Activated CD8-positive, alpha-beta T cell treated with anti-CD3 and anti-CD28 coated beads for 36 hours (primary cell): Measurements from ENCODE around the gene NAPG. TPM values are rescaled to one million over a fixed set of nuclear protein-coding genes. Genes with fewer than 3 reads are reported as not detected.
A peak's percentile ranks its signal among the peaks of the same experiment; 100 is the strongest.

Experiments used
- ATAC-seq: fragments of 200-7000 bp; cut with Tn5 transposase; one replicate; pipeline ENCODE4 v1.10.0; 2021; ENCODE audit warnings: mild to moderate bottlenecking, moderate library complexity
- CTCF ChIA-PET: fragments of 350-600 bp; sonication (Branson Sonifier 250); formaldehyde crosslinking; loops from one replicate; lab custom pipeline; 2021; ENCODE audit warnings: antibody characterized with exemption; lab: Charles Lee
- POLR2A ChIA-PET: fragments of 350-600 bp; sonication (Branson Sonifier 250); formaldehyde crosslinking; loops from one replicate; lab custom pipeline; 2021; ENCODE audit warnings: antibody characterized with exemption; lab: Charles Lee
- DNase-seq: peaks from one replicate; pipeline ENCODE4 v3.0.0-alpha.2; 2020
- H3K27ac Mint-ChIP-seq: one replicate; pipeline ENCODE4 v1.8.0; 2021; ENCODE audit warnings: mild to moderate bottlenecking, mixed read lengths
- H3K27me3 Mint-ChIP-seq: one replicate; pipeline ENCODE4 v1.8.0; 2021; ENCODE audit warnings: mixed read lengths
- H3K36me3 Mint-ChIP-seq: one replicate; pipeline ENCODE4 v1.8.0; 2021; ENCODE audit warnings: low read depth, mixed read lengths
- H3K4me1 Mint-ChIP-seq: one replicate; pipeline ENCODE4 v1.8.0; 2021; ENCODE audit warnings: low read depth, mixed read lengths
- H3K4me3 Mint-ChIP-seq: one replicate; pipeline ENCODE4 v1.8.0; 2021; ENCODE audit warnings: mild to moderate bottlenecking, moderate library complexity, mixed read lengths
- H3K9me3 Mint-ChIP-seq: one replicate; pipeline ENCODE4 v1.8.0; 2021; ENCODE audit warnings: mixed read lengths
- intact Hi-C: fragments of 100-400 bp; cut with micrococcal nuclease; formaldehyde crosslinking; loops from one replicate; pipeline ENCODE4 v1.10.0; 2022
- total RNA-seq, 2 experiments: library from RNA; stranded (reverse); gene quantifications; one replicate each; pipeline ENCODE4 v1.2.3, GENCODE V29; 2021
- TF ChIP-seq, protein P1 (sequence below): fragments of 200-600 bp; IDR thresholded peaks from one replicate; pipeline ENCODE4 v1.8.0; 2022; ENCODE audit warnings: antibody characterized with exemption, mild to moderate bottlenecking

The NAPG gene
- total RNA-seq, 2 experiments from 2014 or later = 27.5 to 29.7 TPM

DNA sequence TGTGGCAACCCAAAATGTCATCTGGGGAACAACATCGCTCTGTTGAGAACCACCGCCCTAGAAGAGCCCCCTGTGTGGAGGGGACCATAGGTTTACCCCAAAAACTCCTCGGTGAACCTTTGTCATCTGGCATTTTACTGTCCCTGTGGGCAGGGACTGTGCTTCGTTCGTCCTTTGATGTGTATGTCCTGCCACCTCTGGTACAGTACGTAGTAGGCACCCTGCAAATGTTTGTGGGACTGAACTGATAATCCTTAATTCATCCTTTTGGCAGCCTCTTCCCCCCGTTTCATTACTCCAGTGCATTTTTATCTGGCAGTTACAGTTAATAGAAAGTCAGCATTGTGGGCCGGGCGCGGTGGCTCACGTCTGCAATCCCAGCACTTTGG lies 728 bp downstream of the NAPG start:
- H3K36me3 Mint-ChIP-seq = no peaks in the 10 kb centered on the region
- intact Hi-C loops = no loop called here
- no peak for ATAC-seq
- CTCF ChIA-PET = interaction anchor here (0.7 to 1.0 kb wide), 2 partner anchors 20 to 34 kb away, joined by 3 to 4 read pairs; no protein-coding TSS in a partner anchor
- peaks cover 5% of the 10 kb centered on the region for H3K27me3 Mint-ChIP-seq
- peak overlapping the region; percentile 89 for H3K27ac Mint-ChIP-seq
- TF ChIP-seq, protein P1, sequence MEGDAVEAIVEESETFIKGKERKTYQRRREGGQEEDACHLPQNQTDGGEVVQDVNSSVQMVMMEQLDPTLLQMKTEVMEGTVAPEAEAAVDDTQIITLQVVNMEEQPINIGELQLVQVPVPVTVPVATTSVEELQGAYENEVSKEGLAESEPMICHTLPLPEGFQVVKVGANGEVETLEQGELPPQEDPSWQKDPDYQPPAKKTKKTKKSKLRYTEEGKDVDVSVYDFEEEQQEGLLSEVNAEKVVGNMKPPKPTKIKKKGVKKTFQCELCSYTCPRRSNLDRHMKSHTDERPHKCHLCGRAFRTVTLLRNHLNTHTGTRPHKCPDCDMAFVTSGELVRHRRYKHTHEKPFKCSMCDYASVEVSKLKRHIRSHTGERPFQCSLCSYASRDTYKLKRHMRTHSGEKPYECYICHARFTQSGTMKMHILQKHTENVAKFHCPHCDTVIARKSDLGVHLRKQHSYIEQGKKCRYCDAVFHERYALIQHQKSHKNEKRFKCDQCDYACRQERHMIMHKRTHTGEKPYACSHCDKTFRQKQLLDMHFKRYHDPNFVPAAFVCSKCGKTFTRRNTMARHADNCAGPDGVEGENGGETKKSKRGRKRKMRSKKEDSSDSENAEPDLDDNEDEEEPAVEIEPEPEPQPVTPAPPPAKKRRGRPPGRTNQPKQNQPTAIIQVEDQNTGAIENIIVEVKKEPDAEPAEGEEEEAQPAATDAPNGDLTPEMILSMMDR = no peak
- DNase-seq = no peak
- POLR2A ChIA-PET = no interaction called here
- no peaks in the 10 kb centered on the region for H3K9me3 Mint-ChIP-seq
- H3K4me1 Mint-ChIP-seq = peaks cover 53% of the 10 kb centered on the region
- peak overlapping the region; percentile 89 for H3K4me3 Mint-ChIP-seq

DNA sequence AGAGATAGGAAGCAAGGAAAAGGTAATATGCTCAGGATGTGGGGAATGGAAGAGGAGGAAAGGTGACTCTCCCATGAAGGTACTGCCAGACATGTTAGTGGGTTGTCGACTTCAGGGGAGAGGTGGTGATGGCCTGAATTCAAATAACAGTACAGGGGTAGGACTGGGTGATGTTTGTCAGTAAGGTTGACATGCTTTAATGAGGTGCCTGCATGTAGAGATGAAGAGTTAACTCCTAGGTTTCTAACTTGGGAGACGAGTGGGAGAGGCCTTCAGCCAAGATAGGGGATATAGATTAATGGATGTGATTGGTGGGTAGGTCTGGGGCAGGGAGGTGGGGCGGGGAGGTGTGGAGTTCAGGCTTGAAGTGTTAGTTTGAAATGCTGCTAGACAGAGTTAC lies 2.6 kb downstream of the NAPG start:
- Mint-ChIP-seq H3K4me3 (no peak overlapping the region), H3K27ac (peak overlapping the region; percentile 25), H3K27me3 (no peaks in the 10 kb centered on the region), H3K4me1 (peaks cover 55% of the 10 kb centered on the region), H3K9me3 (no peaks in the 10 kb centered on the region), H3K36me3 (peaks cover 2% of the 10 kb centered on the region)
- TF ChIP-seq, protein P1 = no peak
- CTCF ChIA-PET = interaction anchor here (1.1 kb wide), 1 partner anchor 11 kb away, joined by 3 read pairs; no protein-coding TSS in a partner anchor
- DNase-seq = no peak
- intact Hi-C loops = no loop called here
- POLR2A ChIA-PET = no interaction called here
- ATAC-seq = no peak

DNA sequence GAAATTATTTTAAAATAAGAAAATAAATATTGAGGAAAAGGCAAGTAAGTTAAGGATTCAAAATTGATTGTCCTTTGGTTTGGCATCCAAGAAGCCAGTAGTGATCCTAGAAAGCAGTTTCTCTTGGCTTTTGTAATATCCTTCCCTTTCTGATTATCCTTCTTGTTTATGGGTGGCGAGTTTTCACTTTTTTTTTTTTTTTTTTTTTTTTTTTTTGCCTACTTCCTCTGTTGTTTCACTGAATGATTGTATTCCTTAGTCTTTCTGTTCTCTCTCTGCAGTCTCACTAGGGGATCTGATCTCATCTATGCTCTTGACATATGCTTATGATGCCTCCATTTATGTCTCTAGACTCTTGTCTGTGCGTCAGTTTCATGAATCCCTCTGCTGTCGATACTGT lies 4.2 kb downstream of the NAPG start:
- intact Hi-C loops = no loop called here
- ChIA-PET CTCF (interaction anchor here (1.1 kb wide), 1 partner anchor 47 kb away, joined by 3 read pairs; no protein-coding TSS in a partner anchor), POLR2A (no interaction called here)
- Mint-ChIP-seq H3K36me3 (peaks cover 4% of the 10 kb centered on the region), H3K4me1 (peaks cover 45% of the 10 kb centered on the region), H3K27ac (peak overlapping the region; percentile 89), H3K9me3 (no peaks in the 10 kb centered on the region), H3K4me3 (no peak overlapping the region), H3K27me3 (no peaks in the 10 kb centered on the region)
- TF ChIP-seq, protein P1 = no peak
- DNase-seq (no peak), ATAC-seq (no peak)

DNA sequence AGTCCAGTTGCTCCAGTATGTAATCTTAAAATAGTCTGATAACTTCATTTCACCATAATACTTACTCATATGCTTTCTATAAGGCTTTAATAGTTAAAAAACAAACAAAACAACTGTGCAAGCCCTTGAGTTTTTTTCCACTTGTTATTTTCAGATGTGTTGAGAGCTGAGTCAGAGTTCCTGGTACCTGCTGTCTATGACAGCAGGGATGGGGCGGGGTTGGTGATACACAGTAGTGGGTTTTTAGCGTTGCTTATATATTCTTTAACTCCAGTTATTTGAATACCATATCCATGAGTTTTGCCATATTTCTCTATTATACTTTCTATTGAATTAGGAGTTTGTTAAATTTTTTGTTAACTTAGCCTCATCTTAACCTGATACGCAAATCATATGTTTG lies 5.0 kb downstream of the NAPG start:
- TF ChIP-seq, protein P1 = no peak
- peak; percentile 75 for DNase-seq
- POLR2A ChIA-PET = no interaction called here
- ATAC-seq = peak; percentile 57
- no peaks in the 10 kb centered on the region for H3K9me3 Mint-ChIP-seq
- peak overlapping the region; percentile 33 for H3K4me3 Mint-ChIP-seq
- intact Hi-C loops = no loop called here
- H3K4me1 Mint-ChIP-seq = peaks cover 39% of the 10 kb centered on the region
- H3K27me3 Mint-ChIP-seq = no peaks in the 10 kb centered on the region
- peaks cover 4% of the 10 kb centered on the region for H3K36me3 Mint-ChIP-seq
- CTCF ChIA-PET = interaction anchor here (1.1 to 1.2 kb wide), 2 partner anchors 36 to 48 kb away, joined by 3 to 4 read pairs; no protein-coding TSS in a partner anchor
- peak overlapping the region; percentile 89 for H3K27ac Mint-ChIP-seq

DNA sequence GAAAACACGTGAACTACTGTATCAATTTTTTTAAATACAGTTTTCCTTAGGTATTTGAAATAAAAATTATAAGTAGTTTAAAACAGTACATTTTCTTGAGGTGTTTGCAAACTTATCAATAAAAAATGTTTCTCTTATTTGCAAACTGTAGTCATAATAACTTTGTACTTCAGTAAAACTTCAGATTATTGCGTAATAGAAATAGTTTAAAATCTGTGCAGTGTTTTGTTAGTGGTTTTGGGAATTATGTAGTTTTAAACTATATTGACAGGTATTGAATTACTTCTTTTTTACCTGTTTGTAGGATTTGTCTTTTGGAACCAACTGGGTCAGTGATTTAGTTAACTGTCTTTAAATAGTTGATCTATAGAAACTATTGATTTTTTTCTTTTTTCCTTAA lies 7.3 kb downstream of the NAPG start:
- Mint-ChIP-seq H3K36me3 (peaks cover 10% of the 10 kb centered on the region), H3K27ac (no peak overlapping the region), H3K4me1 (peaks cover 39% of the 10 kb centered on the region), H3K9me3 (no peaks in the 10 kb centered on the region), H3K27me3 (no peaks in the 10 kb centered on the region), H3K4me3 (no peak overlapping the region)
- ATAC-seq (no peak), DNase-seq (no peak)
- intact Hi-C loops = no loop called here
- CTCF ChIA-PET = no interaction called here
- TF ChIP-seq, protein P1 = no peak
- POLR2A ChIA-PET = no interaction called here
